K562 (cell line): ENCODE measurements around the gene TBX1. TPM values are rescaled to one million over a fixed set of nuclear protein-coding genes. Genes with fewer than 3 reads are reported as not detected.

Source experiments
- BCOR ChIP-seq: fragments of 450-650 bp; IDR thresholded peaks from 2 replicates; pipeline ENCODE4 v1.6.1; 2016
- CEBPB ChIP-seq: fragments of 450-650 bp; IDR thresholded peaks from 2 replicates; pipeline ENCODE4 v1.6.1; 2016; ENCODE audit warnings: missing genetic modification characterization, missing compliant biosample characterization
- CTCF ChIP-seq, 3 experiments: IDR thresholded peaks in 2 of 3; conservative IDR thresholded peaks in 1 of 3; 2 replicates each; pipeline ENCODE4 v1.5.1; 2011 to 2012; ENCODE audit warnings: low read length in 3 of 3, mild to moderate bottlenecking in 3 of 3, control low read depth in 2 of 3, improper control_type of control experiment in 1 of 3, inconsistent platforms in 1 of 3, low read depth in 1 of 3, mixed read lengths in 1 of 3, moderate library complexity in 1 of 3; ENCODE audit not compliant: insufficient read depth in 2 of 3
- E2F3 ChIP-seq: fragments of 250-450 bp; sonication (Bioruptor Pico); IDR thresholded peaks from 2 replicates; pipeline ENCODE4 v1.4.0; 2020; ENCODE audit warnings: mild to moderate bottlenecking
- E2F6 ChIP-seq, 2 experiments: IDR thresholded peaks; 2 replicates each; pipeline ENCODE4 v1.6.1; 2011; ENCODE audit warnings: borderline replicate concordance in 1 of 2, control low read depth in 1 of 2, low read depth in 1 of 2, low read length in 1 of 2, mild to moderate bottlenecking in 1 of 2, mixed read lengths in 1 of 2, moderate library complexity in 1 of 2; ENCODE audit not compliant: insufficient read depth in 1 of 2, insufficient read length in 1 of 2, poor library complexity in 1 of 2, severe bottlenecking in 1 of 2; ENCODE audit errors: extremely low read depth in 1 of 2
- FOXK2 ChIP-seq, 2 experiments: fragments of 450-650 bp; IDR thresholded peaks in 1 of 2; conservative IDR thresholded peaks in 1 of 2; 2 replicates each; pipeline ENCODE4 v1.6.1; 2016; ENCODE audit warnings: low read depth in 2 of 2, mild to moderate bottlenecking in 1 of 2
- HNRNPLL ChIP-seq: fragments of 200-400 bp; formaldehyde crosslinking; IDR thresholded peaks from 2 replicates; pipeline ENCODE4 v1.6.1; 2017; ENCODE audit warnings: low read length, low read depth, mild to moderate bottlenecking; ENCODE audit not compliant: poor library complexity, severe bottlenecking
- IRF9 ChIP-seq: fragments of 450-650 bp; IDR thresholded peaks from 2 replicates; pipeline ENCODE4 v1.6.1; 2016; ENCODE audit warnings: missing biosample characterization, missing genetic modification characterization
- MLX ChIP-seq, 2 experiments: fragments of 450-650 bp in 1 of 2; sonication (generic) in 1 of 2; formaldehyde crosslinking; conservative IDR thresholded peaks; 2 replicates each; pipeline versions ENCODE4 v1.4.0 to v1.8.1; 2020 to 2022; ENCODE audit warnings: mild to moderate bottlenecking in 1 of 2, missing genetic modification reagents in 1 of 2
- NCOR1 ChIP-seq: fragments of 450-650 bp; IDR thresholded peaks from 2 replicates; pipeline ENCODE4 v1.6.1; 2016; ENCODE audit warnings: mild to moderate bottlenecking, moderate library complexity
- PHF8 ChIP-seq: fragments of 200-600 bp; sonication (generic); IDR thresholded peaks from 2 replicates; pipeline ENCODE4 v1.6.1; 2012; ENCODE audit warnings: mixed run types, mild to moderate bottlenecking, inconsistent platforms, low read length, moderate library complexity, borderline replicate concordance
- STAT6 ChIP-seq: sonication (generic); formaldehyde crosslinking; IDR thresholded peaks from 2 replicates; pipeline ENCODE4 v1.8.1; 2023; ENCODE audit warnings: mild to moderate bottlenecking, missing genetic modification reagents
- TAF15 ChIP-seq: fragments of 200-400 bp; formaldehyde crosslinking; IDR thresholded peaks from 2 replicates; pipeline ENCODE4 v1.6.1; 2017; ENCODE audit warnings: mild to moderate bottlenecking, low read depth, low read length, moderate library complexity
- ZFP36 ChIP-seq: fragments of 150-350 bp; IDR thresholded peaks from 2 replicates; pipeline ENCODE4 v1.6.1; 2018; ENCODE audit warnings: low read length, low read depth; ENCODE audit not compliant: partially characterized antibody
- ZNF449 ChIP-seq: fragments of 250-450 bp; sonication (Bioruptor Pico); IDR thresholded peaks from 2 replicates; pipeline ENCODE4 v1.8.0; 2022; ENCODE audit warnings: moderate library complexity, mild to moderate bottlenecking, inconsistent platforms
- polyA plus RNA-seq, 8 experiments: library from polyadenylated mRNA; depleted of rRNA in 4 of 8; stranded (reverse) in 5 of 8; unstranded in 3 of 8; fragments of >200 nt; fragmentation: Nextera tagmentation in 2 of 8; fragmentation: Illumina TruSeq in 1 of 8; extraction: Ambion mirVana in 2 of 8; extraction: Trizol in 1 of 8; gene quantifications; 2 replicates each; pipeline versions ENCODE4 v1.2.1 to v1.2.3, GENCODE V29; 2011 to 2014; ENCODE audit warnings: inconsistent platforms in 1 of 8, missing spikeins in 1 of 8
- total RNA-seq, 7 experiments: library from RNA; depleted of rRNA in 6 of 7; stranded (reverse); fragments of >200 nt in 6 of 7; fragmentation: Illumina TruSeq in 2 of 7; extraction: Trizol in 2 of 7; gene quantifications; 2 replicates each; pipeline versions ENCODE4 v1.2.1 to v1.2.3, GENCODE V29; 2011 to 2021; ENCODE audit warnings: low replicate concordance in 1 of 7

TBX1 gene
- total and polyA plus RNA-seq, 9 of the 15 experiments (the other 6 are each of a cell fraction or from before 2014, with no cell fraction given) = 0.07 to 35.0 (median 3.9) TPM

- TF ChIP-seq FOXK2 (conservative IDR thresholded peaks at IDR 0.05 in 1 of 2, IDR thresholded peaks at IDR 0.05 in 1 of 2; ENCODE audit: low read depth in 2 of 2) (no peak), CTCF (IDR thresholded peaks at IDR 0.05 in 2 of 3, conservative IDR thresholded peaks at IDR 0.05 in 1 of 3; ENCODE audit: insufficient read depth in 2 of 3, low read depth in 1 of 3, low read length in 3 of 3) (0 out of 6 replicates have a peak, but pooled peaks of 1 of the 3 experiments have one; percentile 0), TAF15 (no peak), IRF9 (tag) (no peak), MLX (CRISPR knock-in tag; conservative IDR thresholded peaks at IDR 0.05) (0 out of 4 replicates have a peak, but pooled peaks of 1 of the 2 experiments have one; percentile 24), ZNF449 (CRISPR knock-in tag) (no peak), STAT6 (peak; percentile 47; the same call in 1 of the 2 replicates), PHF8 (peak; percentile 17; the same call in 1 of the 2 replicates), E2F3 (CRISPR knock-in tag) (no peak), HNRNPLL (no peak), CEBPB (no peak), BCOR (peak; percentile 89), ZFP36 (peak; percentile 1), NCOR1 (no peak), E2F6 (IDR thresholded peaks at IDR 0.05; ENCODE audit: borderline replicate concordance in 1 of 2, extremely low read depth in 1 of 2, insufficient read depth in 1 of 2, insufficient read length in 1 of 2, low read depth in 1 of 2, low read length in 1 of 2, poor library complexity in 1 of 2, severe bottlenecking in 1 of 2) (no peak)
Observed at GRCh38 chr22:19716041-19716828, 44.3 kb upstream of the TBX1 start (continued).
